ENCODE results near the gene LMAN2.

Gene LMAN2

GRCh38 chr5:177319913-177320588, 31.4 kb downstream of the LMAN2 start:
- H3K36me3 ChIP-seq: 0 out of 2 replicates have a peak, but pooled peaks cover 3% of the 10 kb centered on the region
- no peak for DNase-seq
- no peak for TF ChIP-seq CTCF (IDR thresholded peaks at IDR 0.05; ENCODE audit: low read depth, low read length)
- H3K4me1 ChIP-seq: no peaks in the 10 kb centered on the region
- H3K27me3 ChIP-seq: no peaks in the 10 kb centered on the region
- no peak overlapping the region for H3K4me3 ChIP-seq (ENCODE audit: low read depth, low read length)
- no peaks in the 10 kb centered on the region for H3K9me3 ChIP-seq

- Histone ChIP-seq H3K4me1 (no peaks in the 10 kb centered on the region), H3K27me3 (no peaks in the 10 kb centered on the region), H3K9me3 (no peaks in the 10 kb centered on the region), H3K4me3 (ENCODE audit: low read depth, low read length) (no peak overlapping the region), H3K36me3 (0 out of 2 replicates have a peak, but pooled peaks cover 3% of the 10 kb centered on the region)
- TF ChIP-seq CTCF (IDR thresholded peaks at IDR 0.05; ENCODE audit: low read depth, low read length): peak; percentile 96
- peak; percentile 80 for DNase-seq
Measured at GRCh38 chr5:177317959-177318377, 33.5 kb downstream of the LMAN2 start.

- Histone ChIP-seq H3K4me1 (no peaks in the 10 kb centered on the region), H3K27me3 (no peaks in the 10 kb centered on the region), H3K9me3 (no peaks in the 10 kb centered on the region), H3K4me3 (ENCODE audit: low read depth, low read length) (no peak overlapping the region), H3K36me3 (0 out of 2 replicates have a peak, but pooled peaks cover 3% of the 10 kb centered on the region)
- no peak for DNase-seq
- TF ChIP-seq CTCF (IDR thresholded peaks at IDR 0.05; ENCODE audit: low read depth, low read length): no peak
Measured at GRCh38 chr5:177316005-177316404, 35.5 kb downstream of the LMAN2 start.

- H3K36me3 ChIP-seq: 0 out of 2 replicates have a peak, but pooled peaks cover 3% of the 10 kb centered on the region
- no peak for DNase-seq
- H3K27me3 ChIP-seq: no peaks in the 10 kb centered on the region
- H3K4me1 ChIP-seq: peaks cover under 1% of the 10 kb centered on the region; the same call in 1 of the 2 replicates
- H3K4me3 ChIP-seq (ENCODE audit: low read depth, low read length): no peak overlapping the region
- H3K9me3 ChIP-seq: no peaks in the 10 kb centered on the region
- no peak for TF ChIP-seq CTCF (IDR thresholded peaks at IDR 0.05; ENCODE audit: low read depth, low read length)
Measured at GRCh38 chr5:177315411-177315810, 36.1 kb downstream of the LMAN2 start.

GRCh38 chr5:177314376-177315342, 36.8 kb downstream of the LMAN2 start:
- no peak for TF ChIP-seq CTCF (IDR thresholded peaks at IDR 0.05; ENCODE audit: low read depth, low read length)
- no peak for DNase-seq

More at GRCh38 chr5:177314376-177315342, 36.8 kb downstream of the LMAN2 start:
- Histone ChIP-seq H3K4me1 (peaks cover 6% of the 10 kb centered on the region; the same call in 1 of the 2 replicates), H3K27me3 (no peaks in the 10 kb centered on the region), H3K9me3 (no peaks in the 10 kb centered on the region), H3K36me3 (no peaks in the 10 kb centered on the region; the same call in 1 of the 2 replicates), H3K4me3 (ENCODE audit: low read depth, low read length) (no peak overlapping the region)
